Measurements from ENCODE around the gene NR3C2.
"Not testable (repeated sequence)": the region's sequence is repeated elsewhere in the genome, so short reads cannot be mapped to it uniquely, and the experiment has no call there.

NR3C2 gene

GRCh38 chr4:148211533-148211932 lies 230.7 kb downstream of the NR3C2 start:
- DNase-seq = no peak

GRCh38 chr4:148210661-148211060 lies 231.6 kb downstream of the NR3C2 start:
- DNase-seq = no peak

- DNase-seq = no peak
Observed at GRCh38 chr4:148207068-148207467, 235.1 kb downstream of the NR3C2 start.

DNA sequence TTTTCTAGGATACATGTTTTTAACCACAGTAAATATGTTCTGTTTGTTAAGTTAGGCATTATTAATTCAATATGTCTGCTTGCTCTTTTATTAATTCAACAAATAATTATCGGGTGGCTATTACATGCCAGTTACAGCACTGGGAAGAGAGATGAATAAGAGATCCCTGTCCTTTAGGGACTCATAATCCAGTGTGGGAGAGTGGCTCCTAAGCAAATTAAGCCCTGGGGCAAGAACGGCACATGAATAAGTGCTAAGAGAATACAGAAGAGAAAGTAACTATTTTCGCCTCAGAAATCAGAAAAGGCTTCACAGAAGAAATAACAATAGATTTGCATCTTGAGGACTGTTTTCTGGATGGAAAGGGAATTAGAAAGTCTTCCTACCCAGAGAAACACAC lies 236.7 kb downstream of the NR3C2 start:
- no peak for DNase-seq

DNA sequence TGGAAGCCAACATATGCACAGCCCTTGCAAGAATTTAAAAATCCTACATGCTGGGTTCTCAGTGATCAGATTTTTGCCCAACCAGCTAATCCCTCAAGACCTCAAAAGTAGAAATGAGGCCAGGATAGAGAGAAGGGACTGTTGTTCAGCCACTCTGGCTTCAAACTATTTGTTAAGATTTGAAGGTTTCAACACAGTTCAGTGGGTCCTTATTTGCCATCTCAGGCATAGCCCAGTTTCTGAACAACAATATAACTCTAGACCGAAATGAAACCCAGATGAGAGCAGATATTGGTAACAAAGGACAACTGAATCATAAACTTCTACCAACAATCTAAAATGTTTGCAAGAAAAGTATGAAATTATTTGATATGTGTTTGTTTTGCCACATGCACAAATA lies 237.3 kb downstream of the NR3C2 start:
- no peak for DNase-seq

GRCh38 chr4:148204171-148204570 lies 238.0 kb downstream of the NR3C2 start:
- DNase-seq = no peak

- no peak for DNase-seq
Observed at GRCh38 chr4:148203056-148203898, 238.9 kb downstream of the NR3C2 start.

DNA sequence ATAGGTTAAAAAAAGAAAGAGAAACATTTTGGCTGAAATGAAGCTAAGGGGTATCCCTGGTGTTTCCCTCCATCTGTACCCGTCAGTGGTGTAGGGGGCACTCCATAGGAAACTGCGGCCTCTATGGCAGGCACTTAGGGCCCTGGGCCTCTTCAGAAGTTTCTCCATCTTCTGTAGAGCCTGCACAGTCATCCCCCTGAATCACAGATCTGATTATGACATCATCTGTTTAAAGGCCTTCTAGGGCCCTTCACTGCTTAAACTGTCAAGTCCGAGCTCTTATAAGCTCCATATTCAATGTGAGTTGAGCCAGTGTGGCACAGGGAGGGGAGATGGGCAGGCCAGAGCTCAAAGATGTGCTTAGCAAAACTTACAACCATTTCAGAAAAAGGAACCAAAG lies 241.3 kb downstream of the NR3C2 start:
- DNase-seq = no peak

DNA sequence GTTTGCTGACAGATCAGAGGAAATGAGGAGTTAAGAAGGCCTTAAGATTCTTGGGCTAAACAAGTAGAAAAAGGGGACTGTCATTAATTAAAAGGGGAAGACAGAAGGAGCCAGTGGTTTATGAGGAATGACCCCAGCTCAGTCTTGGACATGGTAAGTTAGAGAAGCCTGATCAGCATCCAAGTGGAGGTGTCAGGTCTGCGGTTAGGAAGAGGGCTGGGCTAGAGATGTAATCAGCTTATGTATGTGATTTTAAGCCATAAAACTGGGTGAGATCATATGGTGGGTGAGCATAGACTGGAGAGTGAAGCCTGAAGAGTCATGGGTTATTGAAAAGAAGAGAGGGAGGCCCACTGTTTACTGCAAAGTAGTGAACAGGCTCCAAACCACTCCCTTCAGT lies 246.1 kb downstream of the NR3C2 start:
- no peak for DNase-seq

DNA sequence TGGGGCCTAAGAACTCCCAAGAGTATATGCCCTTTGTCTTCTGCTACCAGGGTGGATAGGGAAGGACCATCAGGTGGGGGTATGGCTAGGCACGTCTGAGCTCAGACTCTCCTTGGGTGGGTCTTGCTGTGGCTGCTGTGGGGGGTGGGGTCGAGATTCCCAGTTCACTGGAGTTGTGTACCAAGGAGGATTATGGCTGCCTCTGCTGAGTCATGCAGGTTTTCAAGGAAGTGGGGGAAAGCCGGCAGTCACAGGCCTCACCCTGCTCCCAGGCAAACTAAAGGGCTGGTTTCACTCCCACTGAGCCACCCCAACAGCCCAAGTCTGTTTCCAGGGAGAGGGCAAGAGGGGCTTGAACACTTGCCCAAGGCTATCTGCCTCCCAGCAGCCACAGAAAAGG lies 249.7 kb downstream of the NR3C2 start:
- DNase-seq = no peak

DNA sequence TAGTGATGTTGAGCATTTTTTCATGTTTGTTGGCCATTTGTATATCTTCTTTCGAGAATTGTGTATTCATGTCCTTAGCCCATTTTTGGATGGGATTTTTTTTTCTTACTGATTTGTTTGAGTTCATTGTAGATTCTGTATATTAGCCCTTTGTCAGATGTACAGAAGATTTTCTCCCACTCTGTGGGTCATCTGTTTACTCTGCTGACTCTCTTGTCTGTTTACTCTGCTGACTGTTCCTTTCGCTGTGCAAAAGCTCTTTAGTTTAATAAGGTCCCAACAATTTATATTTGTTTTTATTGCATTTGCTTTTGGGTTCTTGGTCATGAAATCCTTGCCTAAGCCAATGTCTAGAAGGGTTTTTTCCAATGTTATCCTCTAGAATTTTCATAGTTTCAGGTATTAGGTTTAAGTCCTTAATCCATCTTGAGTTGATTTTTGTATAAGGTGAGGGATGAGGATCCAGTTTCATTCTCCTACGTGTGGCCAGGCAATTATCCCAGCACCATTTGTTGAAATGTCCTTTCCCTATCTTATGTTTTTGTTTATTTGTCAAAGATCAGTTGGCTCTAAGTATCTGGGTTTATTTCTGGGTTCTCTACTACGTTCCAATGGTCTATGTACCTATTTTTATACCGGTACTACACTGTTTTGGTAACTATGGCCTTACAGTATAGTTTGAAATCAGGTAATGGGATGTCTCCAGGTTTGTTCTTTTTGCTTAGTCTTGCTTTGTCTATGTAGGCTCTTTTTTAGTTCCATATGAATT lies 254.6 kb downstream of the NR3C2 start:
- DNase-seq = not testable (repeated sequence)

DNA sequence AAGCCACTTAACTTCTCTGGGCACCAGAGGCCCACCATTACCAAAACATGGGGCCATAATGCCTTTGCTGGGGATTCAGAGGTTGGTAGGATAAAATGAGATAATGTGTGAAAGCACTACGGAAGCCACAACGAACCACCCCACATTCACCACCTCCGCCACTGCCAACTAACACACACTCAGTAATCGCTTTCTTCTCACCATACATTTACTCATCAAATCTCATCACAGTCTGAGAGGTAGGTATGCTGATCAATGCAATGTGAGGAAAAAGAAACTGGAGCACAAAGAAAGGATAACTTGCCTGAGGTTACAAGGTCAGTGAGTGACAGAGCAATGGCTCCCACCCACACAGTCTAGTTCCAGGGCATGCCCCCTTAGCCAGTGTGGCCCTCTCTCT lies 257.3 kb downstream of the NR3C2 start:
- DNase-seq = no peak

GRCh38 chr4:148182230-148182911 lies 259.8 kb downstream of the NR3C2 start:
- DNase-seq = no peak

GRCh38 chr4:148173397-148174017 lies 268.7 kb downstream of the NR3C2 start:
- no peak for DNase-seq

- DNase-seq = no peak
Observed at GRCh38 chr4:148171596-148171995, 270.6 kb downstream of the NR3C2 start.

DNA sequence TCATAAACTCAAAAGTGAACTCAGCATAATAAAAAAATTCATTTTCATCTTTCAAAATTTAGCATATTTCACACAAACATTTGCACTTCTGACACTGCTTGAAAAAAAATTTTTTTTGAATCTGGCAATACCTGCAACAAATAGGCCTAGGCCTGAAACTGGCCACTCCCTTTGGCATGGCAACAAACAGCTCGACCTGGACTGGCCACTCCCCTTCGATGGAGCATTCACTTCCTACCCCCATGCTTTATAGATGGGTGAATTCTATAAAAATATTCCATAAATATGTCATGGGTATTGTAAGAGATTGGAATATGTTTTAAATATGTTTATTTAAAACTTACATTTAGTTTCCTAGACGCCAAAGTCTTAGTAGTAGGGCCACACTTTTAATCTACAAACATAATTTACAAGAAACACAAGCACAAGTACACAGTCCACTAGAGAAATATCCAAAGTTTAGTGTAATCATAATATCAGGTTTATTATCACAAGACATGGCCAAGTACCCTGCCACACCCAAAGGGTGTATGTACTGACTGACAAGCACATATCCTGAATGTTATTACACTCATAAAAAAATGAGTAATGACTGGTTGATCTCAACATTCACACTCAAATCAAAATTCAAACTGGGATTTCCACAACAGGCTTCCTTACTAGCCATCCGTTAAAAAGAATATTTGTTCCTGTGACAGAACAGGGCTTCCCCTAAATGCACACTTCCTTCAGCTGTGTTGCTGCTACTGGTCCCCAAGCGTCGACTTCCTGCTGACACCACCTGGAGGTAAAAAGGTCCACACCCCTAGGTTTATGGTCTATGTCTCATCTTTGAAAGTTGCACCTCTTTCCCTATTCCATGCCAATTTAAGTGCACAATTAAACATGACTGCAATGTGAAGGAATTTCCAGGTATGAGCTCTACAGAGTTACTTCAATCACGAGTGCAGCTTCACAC lies 271.5 kb downstream of the NR3C2 start:
- DNase-seq = no peak

DNA sequence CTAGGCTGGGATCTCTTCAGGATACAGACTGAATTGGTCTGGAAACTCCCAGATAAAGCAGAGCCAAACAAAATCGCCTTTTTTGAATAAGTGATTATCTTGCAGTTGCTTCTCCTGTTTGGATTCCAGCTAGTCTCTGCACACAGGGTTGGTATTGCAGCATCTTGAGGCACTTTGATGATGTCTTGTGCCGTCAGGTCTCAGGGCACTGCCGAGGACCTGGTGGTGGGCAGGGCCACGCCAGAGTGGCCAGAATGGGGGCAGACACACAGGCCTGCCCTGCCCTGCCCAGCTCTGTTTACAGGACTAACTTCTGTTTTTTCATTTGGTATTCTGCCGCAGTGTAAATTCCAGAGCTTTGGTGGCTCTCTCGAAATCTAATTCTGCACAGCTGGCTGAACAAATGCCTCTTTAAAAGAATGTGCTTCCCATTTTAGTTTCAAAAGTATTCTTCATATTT lies 276.1 kb downstream of the NR3C2 start:
- DNase-seq = no peak

DNA sequence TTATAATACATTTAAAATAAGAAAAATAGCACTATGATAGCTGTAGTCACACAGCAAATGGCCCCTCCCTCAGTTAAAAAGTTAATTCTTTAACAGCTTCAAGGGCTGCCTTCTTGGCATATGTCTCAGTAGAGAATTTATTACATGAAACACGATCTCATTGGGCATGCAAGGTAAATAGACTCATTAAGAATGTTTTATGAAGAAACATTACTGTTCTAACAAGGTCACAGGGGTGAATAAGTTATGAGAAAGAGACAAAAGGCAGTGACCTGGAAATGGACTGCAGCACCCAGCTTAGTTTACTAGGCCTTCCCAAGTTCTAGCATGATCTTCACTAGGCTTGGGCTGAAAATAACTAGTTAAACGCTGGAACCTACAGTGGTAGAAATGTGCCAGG lies 277.7 kb downstream of the NR3C2 start:
- DNase-seq = no peak

DNA sequence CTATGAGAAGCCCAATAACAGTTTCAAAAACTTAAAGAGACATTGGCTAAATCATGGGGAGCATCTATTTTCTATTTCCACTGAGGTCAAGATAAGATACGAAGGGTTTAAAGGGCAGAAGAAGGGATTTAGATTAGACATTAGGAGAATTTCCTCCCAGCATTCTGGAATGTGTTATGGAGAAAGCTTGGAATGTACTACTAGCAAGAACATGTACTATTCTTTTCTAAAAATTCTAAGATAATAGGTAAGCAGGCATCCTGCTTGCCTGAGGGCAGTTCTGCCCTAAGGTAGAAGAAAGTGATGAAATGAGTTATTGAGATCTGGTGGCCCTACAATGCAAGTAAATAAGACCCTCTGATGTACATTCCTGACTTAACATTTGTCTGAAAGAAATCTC lies 279.2 kb downstream of the NR3C2 start:
- no peak for DNase-seq

GRCh38 chr4:148162519-148162918 lies 279.7 kb downstream of the NR3C2 start:
- no peak for DNase-seq

DNA sequence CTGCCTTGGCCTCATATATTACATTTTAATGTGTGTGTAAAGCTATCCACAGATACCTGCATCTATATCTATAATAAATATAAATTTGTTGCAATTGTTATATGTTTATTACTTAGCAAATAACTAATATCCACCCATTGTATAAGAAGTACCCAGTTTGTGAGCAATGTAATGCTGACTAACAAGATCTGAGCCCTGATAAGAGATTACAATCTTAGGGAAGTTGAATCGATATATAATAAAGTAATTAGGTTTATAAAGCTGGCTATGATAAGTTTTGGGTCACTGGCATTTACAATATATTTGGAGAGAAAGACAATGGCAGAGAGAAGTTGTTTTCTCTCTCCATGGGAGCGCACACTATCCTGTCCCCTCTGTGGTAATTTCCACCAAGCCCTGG lies 280.6 kb downstream of the NR3C2 start:
- DNase-seq = no peak

DNA sequence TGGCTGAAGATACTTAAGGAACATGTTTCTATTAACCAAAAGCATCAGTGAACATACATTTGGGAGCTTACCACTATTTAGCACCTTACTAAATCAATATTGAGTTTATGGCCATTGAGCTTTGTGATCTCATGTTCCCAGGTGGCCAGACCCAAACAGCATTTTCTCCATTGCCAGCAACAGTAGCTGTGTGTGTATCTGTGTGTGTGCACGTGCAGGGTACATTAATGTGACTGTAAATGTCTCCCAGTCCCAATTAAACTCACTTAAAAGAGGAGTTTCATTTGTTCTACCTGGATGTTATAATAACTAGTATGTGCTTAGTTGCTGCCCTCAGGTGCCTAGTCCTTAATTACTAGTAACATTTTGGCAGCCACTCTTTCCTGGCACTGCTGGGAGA lies 282.4 kb downstream of the NR3C2 start:
- DNase-seq = no peak

Data from stimulated activated CD4-positive, alpha-beta T cell treated with anti-CD3 and anti-CD28 coated beads, Interleukin-4, amount 100 ng/mL, for 24 hours (primary cell).